HFF-Myc (cell line): ENCODE data around the gene SUN3.

Source experiments
- DNase-seq: peaks from one replicate; pipeline ENCODE4 v3.0.0-alpha.2; 2011; ENCODE audit warnings: low read depth; ENCODE audit errors: extremely low read depth
- H3K4me3 ChIP-seq: replicated peaks from 2 replicates; pipeline ENCODE4 v1.5.1; 2011; ENCODE audit warnings: low read depth, mild to moderate bottlenecking, control low read depth, low read length
- TF ChIP-seq, protein P1 (sequence below): IDR thresholded peaks from 2 replicates; pipeline ENCODE4 v1.5.1; 2012; ENCODE audit warnings: mild to moderate bottlenecking, low read depth, low read length, control low read depth; ENCODE audit errors: missing control alignments

SUN3 gene

GRCh38 chr7:48042636-48043035, 13.7 kb upstream of the SUN3 start:
- no peak for DNase-seq
- TF ChIP-seq, protein P1, sequence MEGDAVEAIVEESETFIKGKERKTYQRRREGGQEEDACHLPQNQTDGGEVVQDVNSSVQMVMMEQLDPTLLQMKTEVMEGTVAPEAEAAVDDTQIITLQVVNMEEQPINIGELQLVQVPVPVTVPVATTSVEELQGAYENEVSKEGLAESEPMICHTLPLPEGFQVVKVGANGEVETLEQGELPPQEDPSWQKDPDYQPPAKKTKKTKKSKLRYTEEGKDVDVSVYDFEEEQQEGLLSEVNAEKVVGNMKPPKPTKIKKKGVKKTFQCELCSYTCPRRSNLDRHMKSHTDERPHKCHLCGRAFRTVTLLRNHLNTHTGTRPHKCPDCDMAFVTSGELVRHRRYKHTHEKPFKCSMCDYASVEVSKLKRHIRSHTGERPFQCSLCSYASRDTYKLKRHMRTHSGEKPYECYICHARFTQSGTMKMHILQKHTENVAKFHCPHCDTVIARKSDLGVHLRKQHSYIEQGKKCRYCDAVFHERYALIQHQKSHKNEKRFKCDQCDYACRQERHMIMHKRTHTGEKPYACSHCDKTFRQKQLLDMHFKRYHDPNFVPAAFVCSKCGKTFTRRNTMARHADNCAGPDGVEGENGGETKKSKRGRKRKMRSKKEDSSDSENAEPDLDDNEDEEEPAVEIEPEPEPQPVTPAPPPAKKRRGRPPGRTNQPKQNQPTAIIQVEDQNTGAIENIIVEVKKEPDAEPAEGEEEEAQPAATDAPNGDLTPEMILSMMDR: no peak
- no peak overlapping the region for H3K4me3 ChIP-seq

DNA sequence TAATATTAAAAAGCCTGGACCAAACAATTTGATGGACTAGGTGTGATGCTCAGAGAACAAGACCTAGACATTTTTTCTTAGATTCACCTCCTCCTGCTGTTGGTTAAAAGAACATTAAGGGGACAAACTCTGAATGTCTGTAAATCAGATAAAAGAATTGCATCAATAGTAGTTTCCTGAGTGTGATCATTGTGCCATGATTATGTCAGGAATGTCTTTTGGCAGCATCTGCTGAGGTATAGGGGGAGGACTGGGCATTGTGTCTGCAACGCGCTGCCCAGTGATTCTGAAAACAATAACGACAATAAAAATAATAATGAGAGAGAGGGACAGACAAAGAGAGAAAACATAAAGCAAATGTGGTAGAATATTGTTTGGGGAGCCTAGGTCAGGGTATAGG, 13.3 kb upstream of the SUN3 start:
- H3K4me3 ChIP-seq: no peak overlapping the region
- TF ChIP-seq, protein P1: no peak
- DNase-seq: no peak

DNA sequence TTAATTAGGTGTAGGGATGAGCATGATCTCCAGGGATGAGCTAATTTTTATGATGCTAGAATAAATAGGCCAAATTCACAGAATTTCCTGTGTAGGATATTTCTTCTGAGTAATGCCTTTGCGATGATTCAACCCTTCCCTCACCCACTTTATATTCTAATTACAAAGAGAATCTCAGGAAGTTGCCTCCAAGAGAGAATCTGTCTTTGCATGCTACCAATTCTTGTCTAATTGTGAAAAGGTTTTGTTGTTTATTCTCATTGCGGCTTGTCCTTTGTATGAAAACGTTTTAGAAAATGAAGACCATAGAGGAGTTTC, 12.7 kb upstream of the SUN3 start:
- TF ChIP-seq, protein P1: no peak
- H3K4me3 ChIP-seq: no peak overlapping the region
- no peak for DNase-seq

DNA sequence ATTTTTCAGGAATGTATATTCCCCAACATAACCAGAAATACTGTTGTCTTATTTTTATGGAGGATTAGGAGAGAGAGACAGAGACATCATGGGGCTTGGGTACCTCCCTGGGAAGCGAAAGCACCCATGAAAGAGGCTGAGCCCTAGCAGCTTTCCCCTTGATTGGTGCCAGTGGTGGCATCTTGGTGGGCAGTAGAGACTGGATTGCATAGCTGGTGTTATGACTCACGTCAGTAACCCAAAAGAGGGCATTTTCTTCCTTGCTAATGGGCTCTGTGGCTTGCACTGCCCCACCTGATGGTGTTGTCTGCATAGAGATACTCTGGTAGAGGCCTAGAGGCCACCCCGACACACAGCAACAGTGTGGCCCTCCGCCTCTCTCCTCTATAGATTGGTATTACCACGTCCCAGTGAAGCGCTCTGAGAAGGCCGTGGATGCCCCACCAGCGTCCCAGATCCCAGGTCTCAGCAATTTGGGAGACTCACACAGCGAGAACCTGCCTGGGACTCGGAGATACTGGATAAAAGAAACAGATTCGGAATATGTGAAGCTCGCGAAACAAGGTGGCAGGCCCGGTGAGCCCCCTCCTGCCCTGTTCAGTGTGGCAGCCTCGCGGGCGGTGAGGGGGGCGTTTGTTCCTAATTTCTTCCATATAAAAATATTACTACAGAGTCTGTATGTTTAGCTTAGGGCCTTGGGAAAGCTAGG, 12.2 kb upstream of the SUN3 start:
- DNase-seq: no peak
- TF ChIP-seq, protein P1: no peak
- no peak overlapping the region for H3K4me3 ChIP-seq

GRCh38 chr7:48038815-48039506, 10.1 kb upstream of the SUN3 start:
- no peak for DNase-seq
- H3K4me3 ChIP-seq: no peak overlapping the region
- TF ChIP-seq, protein P1: no peak

DNA sequence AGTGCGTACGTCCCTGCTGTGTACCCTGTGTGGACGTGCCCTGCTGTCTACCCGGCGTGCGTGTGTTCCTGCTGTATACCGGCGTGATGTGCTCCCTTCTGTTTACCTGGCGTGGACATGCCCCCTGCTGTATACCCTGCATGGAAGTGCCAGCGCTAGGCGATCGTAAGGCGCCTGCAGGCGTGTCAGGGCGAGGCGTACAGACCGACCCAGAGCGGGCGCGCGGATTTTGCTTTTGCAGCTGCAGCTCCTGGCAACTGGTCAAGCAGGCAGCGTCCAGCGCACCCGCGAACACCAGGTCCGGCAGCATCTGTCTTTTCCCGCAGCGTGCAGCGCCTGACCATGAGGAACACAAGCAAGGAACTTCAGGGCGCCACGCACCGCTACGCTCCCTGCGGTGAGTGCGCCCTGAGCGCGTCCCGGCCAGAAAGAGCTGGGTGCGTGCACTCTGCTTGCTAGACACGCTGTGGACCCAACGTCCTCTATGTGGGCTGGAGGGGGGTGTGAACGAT, 7.1 kb upstream of the SUN3 start:
- no peak for DNase-seq
- TF ChIP-seq, protein P1: no peak
- H3K4me3 ChIP-seq: peak overlapping the region; percentile 51
